ENCODE results near the gene PAPSS1.
"Not testable (repeated sequence)": the region's sequence is repeated elsewhere in the genome, so short reads cannot be mapped to it uniquely, and the experiment has no call there.

Gene PAPSS1

GRCh38 chr4:107726131-107726925, 6.3 kb upstream of the PAPSS1 start:
- DNase-seq (ENCODE audit: low read depth) = not testable (repeated sequence)

- DNase-seq (ENCODE audit: low read depth) = no peak
Measured at GRCh38 chr4:107725281-107725859, 5.3 kb upstream of the PAPSS1 start.

GRCh38 chr4:107723331-107723730, 3.3 kb upstream of the PAPSS1 start:
- not testable (repeated sequence) for DNase-seq (ENCODE audit: low read depth)

GRCh38 chr4:107721436-107722100, 1.5 kb upstream of the PAPSS1 start:
- no peak for DNase-seq (ENCODE audit: low read depth)

GRCh38 chr4:107719207-107719921, 670 bp downstream of the PAPSS1 start:
- no peak for DNase-seq (ENCODE audit: low read depth)

- DNase-seq (ENCODE audit: low read depth) = no peak
Measured at GRCh38 chr4:107718351-107718965, 1.6 kb downstream of the PAPSS1 start.

- no peak for DNase-seq (ENCODE audit: low read depth)
Measured at GRCh38 chr4:107714256-107714655, 5.8 kb downstream of the PAPSS1 start.

GRCh38 chr4:107712236-107712635, 7.8 kb downstream of the PAPSS1 start:
- no peak for DNase-seq (ENCODE audit: low read depth)

GRCh38 chr4:107711831-107712230, 8.2 kb downstream of the PAPSS1 start:
- DNase-seq (ENCODE audit: low read depth) = no peak

- DNase-seq (ENCODE audit: low read depth) = no peak
Measured at GRCh38 chr4:107710493-107711459, 9.3 kb downstream of the PAPSS1 start.

GRCh38 chr4:107709916-107710315, 10.1 kb downstream of the PAPSS1 start:
- no peak for DNase-seq (ENCODE audit: low read depth)

- no peak for DNase-seq (ENCODE audit: low read depth)
Measured at GRCh38 chr4:107708225-107708624, 11.8 kb downstream of the PAPSS1 start.

GRCh38 chr4:107705742-107706556, 14.1 kb downstream of the PAPSS1 start:
- no peak for DNase-seq (ENCODE audit: low read depth)

GRCh38 chr4:107701565-107701964, 18.5 kb downstream of the PAPSS1 start:
- no peak for DNase-seq (ENCODE audit: low read depth)

- DNase-seq (ENCODE audit: low read depth) = no peak
Measured at GRCh38 chr4:107699466-107700206, 20.4 kb downstream of the PAPSS1 start.

- DNase-seq (ENCODE audit: low read depth) = not testable (repeated sequence)
Measured at GRCh38 chr4:107696187-107696586, 23.8 kb downstream of the PAPSS1 start.

- DNase-seq (ENCODE audit: low read depth) = no peak
Measured at GRCh38 chr4:107693132-107693531, 26.9 kb downstream of the PAPSS1 start.

- DNase-seq (ENCODE audit: low read depth) = no peak
Measured at GRCh38 chr4:107692202-107692601, 27.8 kb downstream of the PAPSS1 start.

- DNase-seq (ENCODE audit: low read depth) = no peak
Measured at GRCh38 chr4:107691378-107691777, 28.7 kb downstream of the PAPSS1 start.

All from HS-27A (cell line).